Measurements from ENCODE around the gene TBX1.

The TBX1 gene

DNA sequence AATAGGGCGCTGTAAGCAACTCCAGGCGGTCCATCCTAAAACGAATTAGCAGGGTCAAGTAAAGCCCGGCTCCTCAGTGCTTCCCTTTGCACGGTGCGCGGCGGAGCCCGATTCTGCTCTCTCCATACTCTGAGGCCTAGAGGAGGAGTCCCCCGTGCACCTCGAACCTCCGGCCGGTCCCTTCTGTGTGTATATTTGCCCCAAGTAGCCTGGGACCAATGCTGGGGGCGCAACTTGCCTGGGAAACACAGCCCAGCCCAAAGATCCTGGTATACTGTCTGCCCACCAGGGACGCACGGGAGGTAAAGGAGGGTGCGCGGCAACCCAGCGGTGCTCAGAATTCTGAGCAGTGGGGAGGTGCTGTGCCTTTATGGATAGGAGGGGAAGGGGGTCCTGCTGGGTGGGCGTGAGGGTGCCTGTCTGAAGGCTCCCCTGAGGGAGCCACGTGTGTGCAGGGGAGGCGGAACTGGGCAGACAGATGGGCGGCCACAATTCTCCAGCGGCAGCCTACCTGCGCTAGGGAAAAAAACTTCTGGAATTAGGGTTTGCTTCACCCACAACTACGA, 4.8 kb upstream of the TBX1 start:
- DNase-seq (ENCODE audit: low read depth in 1 of 2, low spot score in 1 of 2), result no peak
- Histone ChIP-seq H3K4me3 (replicated peaks; ENCODE audit: insufficient read depth, low read length) (no peak overlapping the region), H3K27ac (replicated peaks) (no peak overlapping the region), H3K27me3 (ENCODE audit: insufficient read depth, poor library complexity, severe bottlenecking) (peaks cover 61% of the 10 kb centered on the region)
- TF ChIP-seq SPI1 (IDR thresholded peaks at IDR 0.05; ENCODE audit: borderline replicate concordance, low read depth), result no peak
- TF ChIP-seq, protein P1, sequence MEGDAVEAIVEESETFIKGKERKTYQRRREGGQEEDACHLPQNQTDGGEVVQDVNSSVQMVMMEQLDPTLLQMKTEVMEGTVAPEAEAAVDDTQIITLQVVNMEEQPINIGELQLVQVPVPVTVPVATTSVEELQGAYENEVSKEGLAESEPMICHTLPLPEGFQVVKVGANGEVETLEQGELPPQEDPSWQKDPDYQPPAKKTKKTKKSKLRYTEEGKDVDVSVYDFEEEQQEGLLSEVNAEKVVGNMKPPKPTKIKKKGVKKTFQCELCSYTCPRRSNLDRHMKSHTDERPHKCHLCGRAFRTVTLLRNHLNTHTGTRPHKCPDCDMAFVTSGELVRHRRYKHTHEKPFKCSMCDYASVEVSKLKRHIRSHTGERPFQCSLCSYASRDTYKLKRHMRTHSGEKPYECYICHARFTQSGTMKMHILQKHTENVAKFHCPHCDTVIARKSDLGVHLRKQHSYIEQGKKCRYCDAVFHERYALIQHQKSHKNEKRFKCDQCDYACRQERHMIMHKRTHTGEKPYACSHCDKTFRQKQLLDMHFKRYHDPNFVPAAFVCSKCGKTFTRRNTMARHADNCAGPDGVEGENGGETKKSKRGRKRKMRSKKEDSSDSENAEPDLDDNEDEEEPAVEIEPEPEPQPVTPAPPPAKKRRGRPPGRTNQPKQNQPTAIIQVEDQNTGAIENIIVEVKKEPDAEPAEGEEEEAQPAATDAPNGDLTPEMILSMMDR (IDR thresholded peaks at IDR 0.05; ENCODE audit: insufficient read depth, low read length), result no peak
- no peak for TF ChIP-seq POLR2AphosphoS5 (IDR thresholded peaks at IDR 0.05; ENCODE audit: low read depth)
- TF ChIP-seq GABPA (IDR thresholded peaks at IDR 0.05; ENCODE audit: low read depth), result no peak
- TF ChIP-seq, protein P2, sequence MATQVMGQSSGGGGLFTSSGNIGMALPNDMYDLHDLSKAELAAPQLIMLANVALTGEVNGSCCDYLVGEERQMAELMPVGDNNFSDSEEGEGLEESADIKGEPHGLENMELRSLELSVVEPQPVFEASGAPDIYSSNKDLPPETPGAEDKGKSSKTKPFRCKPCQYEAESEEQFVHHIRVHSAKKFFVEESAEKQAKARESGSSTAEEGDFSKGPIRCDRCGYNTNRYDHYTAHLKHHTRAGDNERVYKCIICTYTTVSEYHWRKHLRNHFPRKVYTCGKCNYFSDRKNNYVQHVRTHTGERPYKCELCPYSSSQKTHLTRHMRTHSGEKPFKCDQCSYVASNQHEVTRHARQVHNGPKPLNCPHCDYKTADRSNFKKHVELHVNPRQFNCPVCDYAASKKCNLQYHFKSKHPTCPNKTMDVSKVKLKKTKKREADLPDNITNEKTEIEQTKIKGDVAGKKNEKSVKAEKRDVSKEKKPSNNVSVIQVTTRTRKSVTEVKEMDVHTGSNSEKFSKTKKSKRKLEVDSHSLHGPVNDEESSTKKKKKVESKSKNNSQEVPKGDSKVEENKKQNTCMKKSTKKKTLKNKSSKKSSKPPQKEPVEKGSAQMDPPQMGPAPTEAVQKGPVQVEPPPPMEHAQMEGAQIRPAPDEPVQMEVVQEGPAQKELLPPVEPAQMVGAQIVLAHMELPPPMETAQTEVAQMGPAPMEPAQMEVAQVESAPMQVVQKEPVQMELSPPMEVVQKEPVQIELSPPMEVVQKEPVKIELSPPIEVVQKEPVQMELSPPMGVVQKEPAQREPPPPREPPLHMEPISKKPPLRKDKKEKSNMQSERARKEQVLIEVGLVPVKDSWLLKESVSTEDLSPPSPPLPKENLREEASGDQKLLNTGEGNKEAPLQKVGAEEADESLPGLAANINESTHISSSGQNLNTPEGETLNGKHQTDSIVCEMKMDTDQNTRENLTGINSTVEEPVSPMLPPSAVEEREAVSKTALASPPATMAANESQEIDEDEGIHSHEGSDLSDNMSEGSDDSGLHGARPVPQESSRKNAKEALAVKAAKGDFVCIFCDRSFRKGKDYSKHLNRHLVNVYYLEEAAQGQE (IDR thresholded peaks at IDR 0.05; ENCODE audit: insufficient replicate concordance, low read depth), result no peak

DNA sequence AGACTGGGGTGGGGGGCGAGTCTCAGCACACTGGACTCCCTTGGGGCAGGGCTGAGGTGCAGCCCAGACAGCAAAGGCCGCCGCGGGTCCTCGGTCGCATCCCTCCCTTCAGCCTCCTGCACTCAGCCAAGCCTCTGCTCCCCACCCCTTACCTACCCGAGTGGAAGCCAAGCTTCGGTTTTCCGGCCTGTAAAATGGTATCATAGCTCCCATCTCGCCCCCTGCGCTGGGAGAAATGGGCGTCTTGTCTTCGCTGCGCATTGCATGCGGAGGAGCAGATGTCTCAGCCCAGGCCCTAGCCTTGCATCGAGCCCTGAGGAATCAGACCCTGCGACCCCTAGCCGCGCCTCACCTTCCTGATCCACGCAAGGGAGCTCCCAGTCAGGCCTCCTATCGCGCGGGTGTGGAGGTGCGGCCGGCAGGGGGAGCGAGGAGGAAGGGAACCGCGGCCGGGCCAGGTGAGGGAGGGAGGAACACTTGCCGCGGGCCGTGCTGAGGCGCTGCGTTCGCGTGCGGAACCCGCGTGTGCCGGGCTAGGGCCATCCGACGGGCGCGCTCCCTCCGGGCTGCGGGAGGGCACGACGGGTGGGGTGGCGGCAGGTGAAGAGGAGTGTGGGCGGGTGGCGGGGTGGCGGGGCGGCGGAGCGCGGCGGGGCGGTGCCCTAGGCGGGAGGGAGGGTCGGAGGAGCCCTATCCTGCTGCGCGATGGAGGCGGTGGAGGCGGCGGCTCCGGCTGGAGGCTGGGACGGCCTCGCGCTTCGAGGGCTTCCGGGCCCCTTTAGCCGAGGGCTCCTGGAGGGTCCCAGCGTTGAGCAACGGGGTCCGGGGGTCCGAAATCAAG, 4.1 kb upstream of the TBX1 start:
- Histone ChIP-seq H3K4me3 (replicated peaks; ENCODE audit: insufficient read depth, low read length) (peak overlapping the region; percentile 2; the same call in 1 of the 2 replicates), H3K27ac (replicated peaks) (no peak overlapping the region), H3K27me3 (ENCODE audit: insufficient read depth, poor library complexity, severe bottlenecking) (peaks cover 62% of the 10 kb centered on the region)
- peak in 1 of 2 experiments; percentile 49 for DNase-seq (ENCODE audit: low read depth in 1 of 2, low spot score in 1 of 2)
- TF ChIP-seq, protein P2 (IDR thresholded peaks at IDR 0.05; ENCODE audit: insufficient replicate concordance, low read depth), result no peak
- no peak for TF ChIP-seq POLR2AphosphoS5 (IDR thresholded peaks at IDR 0.05; ENCODE audit: low read depth)
- TF ChIP-seq GABPA (IDR thresholded peaks at IDR 0.05; ENCODE audit: low read depth), result no peak
- TF ChIP-seq SPI1 (IDR thresholded peaks at IDR 0.05; ENCODE audit: borderline replicate concordance, low read depth), result peak; percentile 19; the same call in 1 of the 2 replicates
- TF ChIP-seq, protein P1 (IDR thresholded peaks at IDR 0.05; ENCODE audit: insufficient read depth, low read length), result no peak

DNA sequence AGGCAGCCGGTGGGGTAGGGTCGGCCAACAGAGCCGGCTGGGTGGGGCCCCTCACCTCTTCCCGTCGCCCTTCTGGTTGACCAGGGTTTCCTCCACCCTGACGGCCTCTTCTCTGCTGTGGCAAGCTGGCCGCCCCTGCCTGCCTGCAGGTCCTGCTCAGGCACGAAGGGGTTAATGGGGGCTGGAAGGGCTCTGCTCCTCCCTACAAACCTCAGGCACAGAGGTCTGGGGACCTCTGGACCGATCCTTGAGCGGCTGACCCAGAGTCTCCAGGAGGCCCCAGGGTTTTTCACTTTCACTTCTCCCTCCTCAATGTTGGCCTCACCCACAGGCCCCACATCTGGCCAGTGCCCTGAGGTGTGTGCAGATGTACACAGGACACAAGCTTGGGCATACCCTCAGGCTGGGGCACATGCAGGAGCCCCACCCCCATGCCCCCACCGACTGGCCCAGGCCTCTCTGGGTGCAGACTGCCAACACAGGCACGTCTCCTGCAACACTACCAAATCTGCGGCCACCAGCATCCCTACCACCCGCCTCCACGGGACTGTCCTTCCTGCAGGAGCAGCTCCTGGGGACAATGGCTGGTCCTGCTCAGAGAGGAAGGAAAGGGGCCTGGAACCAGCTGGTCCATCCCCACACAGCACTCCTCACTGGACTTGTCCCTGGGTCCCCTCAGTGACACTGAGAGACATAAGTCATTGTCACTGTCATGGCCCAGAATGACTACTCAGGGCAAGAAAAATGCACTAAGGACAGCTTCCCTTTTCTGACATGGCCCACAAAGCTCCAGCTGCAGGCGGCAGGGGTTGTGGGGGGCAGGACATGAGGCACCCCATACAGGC, 3.2 kb upstream of the TBX1 start:
- no peak overlapping the region for H3K27ac ChIP-seq (replicated peaks)
- peaks cover 70% of the 10 kb centered on the region for H3K27me3 ChIP-seq (ENCODE audit: insufficient read depth, poor library complexity, severe bottlenecking)
- TF ChIP-seq GABPA (IDR thresholded peaks at IDR 0.05; ENCODE audit: low read depth), result no peak
- TF ChIP-seq, protein P2 (IDR thresholded peaks at IDR 0.05; ENCODE audit: insufficient replicate concordance, low read depth), result no peak
- TF ChIP-seq, protein P1 (IDR thresholded peaks at IDR 0.05; ENCODE audit: insufficient read depth, low read length), result no peak
- TF ChIP-seq POLR2AphosphoS5 (IDR thresholded peaks at IDR 0.05; ENCODE audit: low read depth), result no peak
- no peak for TF ChIP-seq SPI1 (IDR thresholded peaks at IDR 0.05; ENCODE audit: borderline replicate concordance, low read depth)
- DNase-seq (ENCODE audit: low read depth in 1 of 2, low spot score in 1 of 2), result no peak
- peak overlapping the region; percentile 2; the same call in 1 of the 2 replicates for H3K4me3 ChIP-seq (replicated peaks; ENCODE audit: insufficient read depth, low read length)

All from HL-60 (cell line).